GM23248 (cell line): Measurements from ENCODE around the gene ATF1.

ENCODE experiments used
- EZH2 ChIP-seq: fragments of 200-600 bp; sonication (generic); IDR thresholded peaks from 2 replicates; pipeline ENCODE4 v1.6.1; 2018; ENCODE audit warnings: antibody characterized with exemption, mild to moderate bottlenecking; ENCODE audit not compliant: insufficient read depth, poor library complexity, severe bottlenecking
- EZH2phosphoT487 ChIP-seq: fragments of 200-600 bp; sonication (generic); IDR thresholded peaks from 2 replicates; pipeline ENCODE4 v1.6.1; 2018; ENCODE audit warnings: antibody characterized with exemption, moderate library complexity, mild to moderate bottlenecking, low read depth; ENCODE audit not compliant: insufficient read depth

DNA sequence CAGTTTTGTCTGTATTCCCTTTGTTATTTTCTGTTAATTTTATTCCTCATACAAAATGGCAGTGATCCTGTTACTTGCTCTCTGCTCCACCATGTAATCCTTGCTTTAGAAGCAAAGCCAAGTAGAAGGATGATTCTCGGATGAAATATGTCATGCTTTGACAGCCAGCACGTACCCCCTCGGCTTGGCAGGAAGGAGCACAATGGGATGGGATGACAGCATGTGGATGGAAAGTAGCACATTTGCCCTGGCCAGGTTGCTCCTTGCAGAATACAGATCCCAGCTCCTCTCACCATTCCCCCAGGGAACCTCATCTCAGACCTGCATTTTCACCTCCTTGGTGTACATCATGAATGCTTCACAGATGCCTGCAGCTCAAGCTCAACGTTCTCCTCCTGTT lies 35.1 kb upstream of the ATF1 start:
- TF ChIP-seq EZH2phosphoT487, result no peak
- TF ChIP-seq EZH2, result no peak
